HG02759 (cell line): ENCODE data around the gene DNAL4.
"Not testable (repeated sequence)": the region's sequence is repeated elsewhere in the genome, so short reads cannot be mapped to it uniquely, and the experiment has no call there.

Source experiments
- ATAC-seq: cut with Tn5 transposase; IDR thresholded peaks from one replicate; pipeline ENCODE4 v1.9.1; 2021; ENCODE audit warnings: mild to moderate bottlenecking, moderate library complexity; ENCODE audit not compliant: unreplicated experiment

Gene DNAL4

DNA sequence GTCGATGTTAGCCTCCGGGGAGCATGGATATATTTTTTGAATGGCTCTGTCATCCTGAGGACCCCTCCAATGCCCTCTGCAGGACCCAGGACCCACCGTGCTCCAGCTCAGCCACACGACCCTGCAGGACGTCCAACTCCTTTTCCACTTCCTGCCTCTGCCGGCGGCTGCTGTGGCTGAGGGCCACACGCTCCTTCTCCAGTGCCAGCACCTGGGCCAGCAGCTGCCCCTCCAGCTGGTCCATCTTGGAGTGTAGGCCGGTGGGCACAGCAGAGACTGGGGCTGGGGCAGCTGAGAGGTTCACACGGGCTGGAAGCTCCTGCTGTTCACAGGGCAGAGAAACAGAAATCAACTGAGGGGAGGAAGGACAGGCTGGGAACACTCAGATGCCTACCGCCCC, 34.2 kb upstream of the DNAL4 start:
- no peak for ATAC-seq

DNA sequence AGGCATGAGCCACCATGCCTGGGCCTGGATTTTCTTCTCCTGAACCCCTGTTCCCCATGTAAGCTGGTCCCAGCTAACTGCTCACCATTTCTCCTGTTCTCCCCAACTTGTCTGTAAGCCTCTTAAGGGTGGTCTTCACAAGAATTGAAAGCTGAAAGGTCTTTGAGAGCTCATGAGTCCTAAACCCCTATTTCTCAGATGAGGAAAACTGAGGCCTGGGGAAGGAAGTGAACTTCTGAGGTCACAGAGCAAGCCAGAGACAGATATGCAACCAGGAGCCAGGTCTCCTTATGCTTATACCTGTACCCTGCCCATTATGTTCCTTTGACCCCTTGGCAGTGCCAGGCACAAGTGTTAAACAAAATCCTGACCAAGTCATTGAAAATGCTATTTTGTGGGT, 33.6 kb upstream of the DNAL4 start:
- no peak for ATAC-seq

DNA sequence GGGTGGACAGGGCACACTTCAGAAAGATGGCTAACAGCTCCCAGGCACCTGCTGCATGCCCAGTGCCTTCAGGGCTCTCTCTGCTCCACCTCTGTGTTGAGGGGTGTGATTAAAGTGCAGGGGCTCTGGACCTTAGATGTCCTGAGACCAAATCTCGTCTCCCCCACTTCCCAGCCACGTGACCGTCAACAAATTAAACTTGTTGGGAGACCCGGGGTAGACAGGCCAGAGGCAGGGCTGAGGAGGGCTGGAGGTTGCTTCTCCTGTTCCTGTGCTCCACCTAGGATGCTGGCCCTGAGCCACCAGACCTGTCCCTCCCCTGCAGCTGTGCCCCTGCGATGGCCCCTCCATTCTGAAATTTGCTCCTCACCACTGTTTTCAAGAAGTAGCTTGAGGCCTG, 32.9 kb upstream of the DNAL4 start:
- no peak for ATAC-seq

DNA sequence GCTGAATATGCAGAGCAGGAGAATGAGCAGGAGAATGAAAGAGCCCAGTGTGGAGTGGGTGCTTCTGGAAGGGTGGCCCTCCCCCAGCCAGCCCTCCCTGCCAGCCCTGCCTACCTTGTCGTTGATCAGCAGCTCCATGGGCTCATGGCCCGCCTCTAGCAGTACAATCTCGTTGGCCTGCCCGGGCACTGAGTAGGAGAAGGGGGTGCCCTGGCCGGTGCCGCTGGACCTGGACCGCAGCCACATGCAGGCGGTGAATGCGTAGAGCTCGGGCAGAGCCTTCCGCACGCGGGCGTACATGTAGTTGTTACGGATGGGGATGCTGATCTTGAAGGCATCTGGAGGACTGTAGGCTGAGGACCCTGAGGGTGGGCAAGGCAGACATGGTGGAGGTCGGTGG, 32.4 kb upstream of the DNAL4 start:
- ATAC-seq = no peak

DNA sequence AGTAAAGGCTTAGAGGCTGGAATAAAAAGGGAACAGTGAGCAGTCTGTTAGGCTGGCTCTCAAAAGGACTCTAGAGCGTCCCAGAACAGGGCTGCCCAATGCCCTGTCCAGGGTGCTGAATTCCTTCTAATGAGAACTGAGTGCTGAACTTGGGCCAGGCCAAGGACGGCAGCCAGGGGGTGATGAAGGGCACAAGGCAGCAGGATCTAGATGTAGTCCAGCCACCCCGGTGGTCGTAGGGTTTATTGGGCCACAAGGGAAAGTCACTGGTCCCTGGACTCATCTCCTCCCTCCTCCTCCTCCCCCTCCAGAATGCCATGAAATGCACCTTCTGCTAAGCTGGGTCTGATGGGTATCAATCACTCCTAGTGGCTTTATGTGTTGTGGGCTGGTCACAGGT, 30.6 kb upstream of the DNAL4 start:
- no peak for ATAC-seq

DNA sequence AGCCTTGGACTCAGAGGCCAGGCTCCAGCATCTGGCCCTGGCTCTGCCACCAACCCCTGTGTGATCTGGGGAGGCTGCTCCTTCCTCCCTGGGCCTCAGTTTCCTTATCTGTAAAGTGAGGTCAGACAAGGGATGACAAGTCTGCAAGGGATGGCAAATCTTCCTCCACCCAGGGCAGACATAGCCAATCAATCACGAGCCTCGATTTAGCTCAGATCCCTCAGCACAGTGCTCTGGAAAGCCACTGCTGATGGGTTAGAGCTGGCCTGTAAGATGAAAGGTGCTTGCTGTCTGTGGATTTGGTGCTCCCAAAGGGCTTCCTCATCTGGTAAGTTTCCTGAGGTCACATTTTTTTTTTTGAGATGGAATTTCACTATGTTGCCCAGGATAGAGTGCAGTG, 29.7 kb upstream of the DNAL4 start:
- no peak for ATAC-seq

DNA sequence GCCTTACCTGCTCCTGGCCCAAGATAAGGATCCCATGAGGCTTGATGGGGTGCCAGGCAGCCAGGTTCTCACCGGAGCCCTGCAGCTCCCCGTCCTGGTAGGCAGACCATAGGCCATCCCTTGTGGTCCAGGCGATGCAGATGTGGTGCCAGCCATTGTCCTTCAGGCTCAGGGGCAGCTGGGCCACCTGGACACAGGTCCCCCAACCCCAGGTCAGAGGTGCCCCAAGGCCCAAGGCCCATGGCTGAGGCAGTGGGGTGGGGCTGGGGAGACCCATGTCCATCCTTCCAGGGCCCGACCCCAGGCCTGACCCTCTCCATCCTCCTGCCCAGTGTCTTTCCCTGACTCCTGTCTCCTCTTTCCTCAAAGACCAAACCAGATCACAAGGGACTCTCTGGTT, 29.1 kb upstream of the DNAL4 start:
- ATAC-seq = no peak

DNA sequence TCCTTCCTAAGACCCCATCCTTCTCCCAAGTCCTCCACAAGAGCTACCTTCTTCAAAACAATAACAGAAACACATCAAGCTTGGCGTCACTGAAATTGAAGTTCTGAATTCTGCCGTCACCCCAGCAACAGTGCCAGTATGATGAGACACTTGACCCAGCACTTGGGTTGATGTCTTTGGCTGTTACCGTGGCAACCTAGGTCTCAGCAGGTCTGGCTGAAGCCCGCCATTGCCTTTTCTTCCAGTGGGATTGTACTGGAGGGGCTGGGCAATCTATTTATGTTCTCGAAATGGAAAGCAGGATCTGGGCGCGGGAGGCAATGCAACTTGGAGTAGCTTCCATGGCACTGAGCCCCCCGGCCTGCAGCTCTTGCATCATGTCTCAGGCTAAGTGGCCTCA, 26.1 kb upstream of the DNAL4 start:
- ATAC-seq = no peak

DNA sequence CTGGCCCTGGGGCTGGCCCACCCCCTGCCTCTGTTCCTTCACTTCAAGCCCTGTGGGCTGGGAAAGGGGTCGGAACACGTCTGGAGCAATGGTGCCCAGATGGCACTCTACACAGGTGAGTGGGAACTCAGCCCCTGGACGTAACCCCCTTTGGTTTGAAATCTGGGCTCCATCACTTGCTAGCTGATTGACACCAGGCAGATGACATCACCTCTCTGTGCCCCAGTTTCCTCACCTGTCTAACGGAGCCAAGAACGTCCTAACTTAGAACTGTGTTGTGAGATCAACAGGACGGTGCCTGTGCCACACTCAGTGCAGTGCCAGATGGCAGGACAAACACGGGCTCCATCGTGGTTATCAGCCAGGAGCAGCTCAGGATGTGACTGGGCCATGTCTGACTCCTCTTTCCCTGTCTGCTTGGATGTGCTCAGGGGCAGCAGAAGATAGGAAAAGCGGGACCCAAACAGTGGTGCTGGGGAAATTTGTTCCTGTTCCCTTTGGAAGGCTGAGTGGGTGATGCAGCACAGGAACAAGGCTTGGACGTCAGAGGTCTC, 25.5 kb upstream of the DNAL4 start:
- no peak for ATAC-seq

DNA sequence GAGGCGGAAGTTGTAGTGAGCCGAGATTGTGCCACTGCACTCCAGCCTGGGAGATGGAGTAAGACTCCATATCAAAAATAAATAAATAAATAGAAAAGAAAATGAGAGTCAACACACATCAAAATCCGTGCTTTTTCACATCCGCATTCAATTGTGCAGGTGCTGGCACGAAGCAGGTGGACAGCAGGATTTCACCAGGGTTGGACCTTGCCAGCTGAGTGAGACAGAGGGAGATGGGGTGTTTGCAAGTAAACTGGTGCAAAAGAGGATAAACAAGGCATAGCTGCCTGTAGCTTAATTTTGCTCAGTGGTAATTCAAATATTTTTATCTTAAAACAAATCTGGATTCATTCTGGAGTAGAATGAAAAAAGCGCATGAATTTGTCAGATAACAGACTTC, 23.3 kb upstream of the DNAL4 start:
- no peak for ATAC-seq

DNA sequence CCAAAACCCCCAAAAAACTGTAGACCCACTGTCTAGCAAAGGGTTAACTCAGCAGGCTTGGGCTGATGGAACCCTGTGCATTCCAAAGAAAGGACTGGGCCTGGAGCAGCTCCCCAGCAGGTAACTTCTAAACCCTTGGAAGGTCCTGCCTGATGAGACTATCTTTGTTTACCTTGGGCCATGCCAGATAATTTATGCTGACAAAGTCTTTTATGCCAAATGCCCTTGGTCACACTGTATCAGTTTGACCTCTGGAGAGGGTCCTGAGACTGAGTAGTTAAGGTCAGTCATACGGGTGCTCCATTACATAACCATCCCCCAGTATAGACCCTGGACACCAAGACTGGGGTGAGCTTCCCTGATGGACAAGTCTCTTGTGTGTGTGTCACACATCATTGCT, 21.9 kb upstream of the DNAL4 start:
- no peak for ATAC-seq

DNA sequence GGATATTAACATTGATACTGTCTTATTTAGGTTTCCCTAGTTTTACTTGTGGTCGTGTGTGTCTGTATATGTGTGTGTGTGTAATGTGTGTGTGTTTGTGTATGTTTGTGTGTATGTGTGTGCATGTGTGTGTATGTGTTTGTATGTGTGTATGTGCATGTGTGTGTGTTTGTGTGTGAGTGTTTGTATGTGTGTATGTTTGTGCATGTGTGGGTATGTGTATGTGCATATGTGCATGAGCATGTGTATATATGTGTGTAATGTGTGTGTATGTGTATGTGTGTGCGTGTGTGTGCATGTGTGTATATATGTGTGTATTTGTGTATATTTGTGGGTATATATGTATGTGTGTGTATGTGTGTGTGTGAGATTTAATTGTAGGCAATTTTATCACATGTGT, 17.3 kb upstream of the DNAL4 start:
- no peak for ATAC-seq

DNA sequence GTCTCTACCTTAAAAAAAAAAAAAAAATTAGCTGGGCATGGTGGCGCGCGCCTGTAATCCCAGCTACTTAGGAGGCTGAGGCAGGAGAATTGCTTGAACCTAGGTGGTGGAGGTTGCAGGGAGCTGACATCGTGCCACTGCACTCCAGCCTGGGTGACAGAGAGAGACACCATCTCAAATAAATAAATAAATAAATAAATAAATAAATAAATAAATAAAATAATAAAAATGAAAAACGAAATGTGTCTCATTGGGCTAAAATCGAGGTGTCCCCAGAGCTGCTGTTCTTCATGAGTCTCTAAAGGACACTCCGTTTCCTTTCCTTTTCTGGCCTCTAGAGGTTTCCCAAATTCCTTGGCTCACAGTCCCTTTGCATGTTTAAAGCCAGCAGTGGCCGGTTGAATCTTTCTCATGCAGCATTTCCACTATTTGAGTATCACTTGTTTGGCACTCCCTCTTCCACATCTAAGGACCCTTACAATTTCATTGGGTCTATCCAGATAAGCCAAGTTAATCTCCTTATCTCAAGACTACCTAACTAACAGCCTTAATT, 11.2 kb upstream of the DNAL4 start:
- ATAC-seq = not testable (repeated sequence)

DNA sequence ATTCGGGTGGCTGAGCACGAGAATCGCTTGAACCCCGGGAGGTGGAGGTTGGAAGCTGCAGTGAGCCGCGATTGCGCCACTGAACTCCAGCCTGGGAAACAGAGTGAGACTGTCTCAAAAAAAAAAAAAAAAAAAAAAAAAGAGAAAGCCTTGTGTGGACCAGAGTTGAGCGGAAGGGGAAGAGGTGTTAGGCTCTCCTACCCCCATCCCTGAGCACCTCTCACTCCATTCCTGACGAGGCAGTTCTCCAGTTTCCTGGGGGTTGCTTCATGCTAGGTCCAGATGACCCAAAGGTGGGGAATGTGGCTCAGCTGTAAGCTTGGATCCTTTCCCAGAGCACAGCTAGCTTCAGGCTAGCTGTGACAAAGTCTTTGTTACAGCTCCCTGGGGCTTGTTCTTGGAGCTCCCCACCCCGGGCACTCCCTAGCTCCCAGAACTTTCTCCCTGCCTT, 8.8 kb upstream of the DNAL4 start:
- no peak for ATAC-seq

DNA sequence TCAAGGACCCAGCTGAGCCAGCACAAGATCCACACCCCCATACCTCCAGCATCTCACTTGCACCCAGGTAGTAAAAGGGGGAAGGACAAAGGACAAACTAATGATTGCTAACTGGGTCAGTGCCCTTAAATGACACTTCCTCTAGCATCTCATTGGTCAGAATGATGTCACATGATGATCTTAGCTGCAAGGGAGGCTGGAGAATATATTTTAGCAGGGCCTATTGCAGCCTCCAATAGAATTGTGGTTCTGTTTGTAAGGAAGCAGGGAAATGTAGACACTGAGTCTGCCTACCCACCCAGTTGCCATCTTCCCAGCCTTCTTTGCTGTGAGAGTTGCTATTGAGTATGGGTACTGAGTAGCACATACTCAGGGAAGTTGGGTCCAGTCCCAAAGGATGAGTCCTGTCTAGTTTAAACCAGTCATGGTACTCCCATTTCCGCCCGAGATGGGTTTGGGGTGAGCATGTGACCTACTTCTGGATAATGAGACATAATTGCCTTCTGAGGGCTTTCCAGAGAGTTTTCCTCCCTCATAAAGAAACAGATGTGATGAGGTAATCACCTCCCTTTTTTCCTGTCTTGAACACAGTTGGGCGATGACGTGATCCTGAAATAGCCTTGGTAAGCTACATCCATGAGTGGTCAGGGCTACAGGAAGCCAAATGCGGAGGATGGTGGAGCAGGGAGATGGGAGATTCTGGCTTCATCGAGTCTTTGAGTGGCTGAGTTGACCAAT, 5.5 kb upstream of the DNAL4 start:
- no peak for ATAC-seq

DNA sequence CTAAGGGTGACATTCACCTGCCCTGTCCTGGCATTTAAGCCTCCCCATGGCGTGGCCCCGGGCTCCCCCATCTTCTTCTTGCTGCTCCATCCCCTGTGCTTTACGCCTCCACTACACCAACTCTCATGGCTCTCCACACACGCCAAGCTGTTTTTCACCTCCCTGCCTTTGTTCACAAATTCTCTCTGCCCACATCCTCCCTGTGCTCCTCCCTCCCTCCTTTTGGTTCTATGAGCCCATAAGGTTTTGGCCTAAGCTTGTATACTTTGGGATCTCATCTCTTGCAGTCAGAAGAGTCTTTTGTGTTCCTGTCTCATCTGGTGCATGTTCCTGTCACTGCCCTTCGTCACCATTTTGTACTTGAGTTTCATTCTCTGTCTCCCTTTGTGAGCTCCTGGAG, 4.6 kb upstream of the DNAL4 start:
- no peak for ATAC-seq

DNA sequence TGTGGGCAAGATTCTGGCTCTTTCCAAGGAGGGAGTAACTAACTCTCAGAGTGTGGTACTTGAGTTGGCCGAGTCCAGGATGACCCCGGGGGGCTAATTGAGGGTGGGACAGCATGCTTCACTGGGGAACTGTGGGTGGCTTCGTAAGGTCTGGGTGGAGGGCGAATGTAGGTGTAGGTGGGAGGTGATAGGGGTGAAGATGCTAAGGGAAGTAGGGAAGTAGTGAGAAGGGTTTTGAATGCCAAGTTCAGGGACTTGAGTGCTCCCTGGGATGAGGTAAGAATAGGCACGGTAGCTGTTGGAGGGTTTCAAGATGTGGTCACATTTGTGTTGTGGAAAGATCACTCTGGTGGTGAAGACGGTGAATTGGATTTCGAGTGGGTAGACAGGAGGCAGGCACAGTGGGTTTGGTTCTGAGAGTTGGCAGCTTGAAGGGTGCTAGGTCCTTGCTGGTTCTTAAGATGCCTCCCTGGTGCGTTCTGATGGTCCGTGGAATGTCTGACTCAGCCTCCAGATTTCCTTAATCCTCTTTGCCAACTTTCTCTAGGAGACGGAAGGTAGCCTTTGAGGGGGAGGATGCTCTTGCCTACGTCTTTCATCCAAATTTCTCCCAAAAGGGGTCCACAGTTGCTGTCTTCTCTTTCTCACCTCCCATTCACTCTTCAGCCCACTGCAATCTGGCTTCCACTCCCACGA, 2.5 kb upstream of the DNAL4 start:
- no peak for ATAC-seq

DNA sequence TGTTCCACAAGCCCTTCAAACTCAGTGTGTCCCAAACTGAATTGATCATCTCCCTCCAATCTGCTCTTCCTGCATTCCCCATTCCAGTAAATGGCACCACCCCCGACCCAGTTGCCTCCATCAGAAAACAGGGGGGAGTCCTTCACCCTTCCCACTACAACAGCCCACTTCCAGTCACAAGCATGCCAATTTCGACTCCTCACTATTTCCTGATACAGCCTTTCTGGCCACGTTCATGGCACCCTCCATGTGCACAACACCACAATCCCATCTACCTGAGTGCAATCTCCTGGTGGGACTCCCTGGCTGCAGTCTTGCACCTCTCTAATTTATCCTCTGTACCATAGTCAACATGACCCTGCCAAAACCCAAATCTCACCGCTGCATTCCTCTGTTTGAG, 1.6 kb upstream of the DNAL4 start:
- ATAC-seq = no peak

DNA sequence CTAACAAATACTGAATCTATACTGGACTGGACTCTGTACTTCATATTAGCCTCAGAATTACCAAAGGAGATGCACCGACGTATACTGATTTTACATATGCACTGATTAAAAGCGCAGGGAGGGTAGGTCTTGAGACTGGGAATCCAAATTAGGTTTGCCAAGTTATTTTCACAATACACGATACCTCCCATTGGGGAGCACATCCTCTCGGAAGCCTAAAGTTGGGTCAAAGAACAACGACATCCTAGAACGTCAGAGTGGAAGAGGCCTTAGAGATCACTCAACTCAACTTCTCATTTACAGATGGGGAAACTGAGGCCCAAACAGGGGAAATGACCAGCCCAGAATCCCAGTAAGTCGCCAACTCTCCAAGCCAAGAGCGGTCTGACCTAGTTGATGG, 626 bp downstream of the DNAL4 start:
- ATAC-seq = no peak

DNA sequence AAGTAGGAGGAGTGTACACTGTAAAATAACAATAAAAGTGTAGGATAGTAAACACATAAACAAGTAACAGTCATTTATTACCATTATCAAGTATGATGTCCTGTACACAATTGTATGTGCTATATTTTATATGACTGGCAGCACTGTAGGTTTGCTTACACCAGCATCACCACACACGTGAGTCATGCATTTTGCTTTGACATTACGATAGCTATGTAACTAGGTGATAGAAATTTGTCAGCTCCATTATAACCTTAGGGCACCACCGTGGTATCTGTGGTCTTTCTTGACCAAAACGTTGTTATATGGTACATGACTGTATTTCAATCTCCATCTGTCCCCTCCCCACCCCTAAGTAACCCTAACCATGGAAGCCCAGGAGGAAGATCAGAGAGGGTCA, 1.1 kb downstream of the DNAL4 start:
- ATAC-seq = no peak

DNA sequence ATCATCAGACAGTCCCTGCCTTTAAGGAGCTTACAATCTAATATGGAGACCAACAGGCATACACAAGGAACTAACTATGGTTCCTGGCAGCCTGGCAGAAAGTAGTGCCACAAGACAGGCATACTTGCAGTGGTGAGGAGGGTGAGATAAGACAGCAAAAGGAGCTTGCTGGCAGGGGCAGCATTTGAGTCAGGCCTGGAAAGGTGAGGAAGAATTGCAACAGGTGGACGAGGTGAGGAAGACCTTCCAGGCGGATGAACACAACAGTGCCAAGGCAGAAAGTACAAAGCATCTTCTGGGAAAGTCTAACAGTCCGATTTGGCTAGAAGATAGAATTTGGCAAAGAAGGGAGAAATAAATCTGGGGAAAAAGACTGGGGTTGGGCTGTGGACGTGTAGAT, 4.3 kb downstream of the DNAL4 start:
- ATAC-seq = no peak

DNA sequence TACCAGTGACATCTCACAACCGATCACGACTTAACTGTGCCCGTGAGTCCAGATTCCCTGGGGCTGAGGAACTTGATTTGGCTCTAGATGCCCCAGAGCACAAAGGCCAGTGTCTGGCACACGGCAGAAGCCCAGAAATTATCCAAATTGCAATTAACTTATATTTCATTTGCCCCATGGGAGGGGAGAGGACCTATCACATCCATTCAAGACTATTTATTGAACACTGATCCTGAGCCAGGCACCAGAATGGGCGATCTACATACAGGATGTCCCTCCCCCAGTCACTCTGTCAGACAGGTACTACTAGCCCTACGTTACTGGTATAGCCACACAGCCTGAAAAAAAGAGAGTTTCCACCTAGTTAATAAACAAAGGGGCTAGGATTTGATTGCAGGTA, 5.1 kb downstream of the DNAL4 start:
- no peak for ATAC-seq
